ENCODE data around the gene C12orf60.
"Not testable (repeated sequence)": the region's sequence is repeated elsewhere in the genome, so short reads cannot be mapped to it uniquely, and the experiment has no call there.

C12orf60 gene, protein sequence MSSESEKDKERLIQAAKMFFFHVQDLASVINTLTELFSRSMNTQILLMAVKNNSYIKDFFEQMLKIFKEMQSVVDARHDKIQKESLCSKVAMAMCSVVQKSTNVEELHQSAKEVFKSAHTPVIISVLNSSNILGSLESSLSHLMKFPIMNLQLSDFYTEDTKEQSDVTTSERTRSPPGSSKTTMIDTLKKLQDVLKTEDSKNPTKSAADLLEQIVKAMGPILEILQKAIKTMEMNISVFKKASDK

DNA sequence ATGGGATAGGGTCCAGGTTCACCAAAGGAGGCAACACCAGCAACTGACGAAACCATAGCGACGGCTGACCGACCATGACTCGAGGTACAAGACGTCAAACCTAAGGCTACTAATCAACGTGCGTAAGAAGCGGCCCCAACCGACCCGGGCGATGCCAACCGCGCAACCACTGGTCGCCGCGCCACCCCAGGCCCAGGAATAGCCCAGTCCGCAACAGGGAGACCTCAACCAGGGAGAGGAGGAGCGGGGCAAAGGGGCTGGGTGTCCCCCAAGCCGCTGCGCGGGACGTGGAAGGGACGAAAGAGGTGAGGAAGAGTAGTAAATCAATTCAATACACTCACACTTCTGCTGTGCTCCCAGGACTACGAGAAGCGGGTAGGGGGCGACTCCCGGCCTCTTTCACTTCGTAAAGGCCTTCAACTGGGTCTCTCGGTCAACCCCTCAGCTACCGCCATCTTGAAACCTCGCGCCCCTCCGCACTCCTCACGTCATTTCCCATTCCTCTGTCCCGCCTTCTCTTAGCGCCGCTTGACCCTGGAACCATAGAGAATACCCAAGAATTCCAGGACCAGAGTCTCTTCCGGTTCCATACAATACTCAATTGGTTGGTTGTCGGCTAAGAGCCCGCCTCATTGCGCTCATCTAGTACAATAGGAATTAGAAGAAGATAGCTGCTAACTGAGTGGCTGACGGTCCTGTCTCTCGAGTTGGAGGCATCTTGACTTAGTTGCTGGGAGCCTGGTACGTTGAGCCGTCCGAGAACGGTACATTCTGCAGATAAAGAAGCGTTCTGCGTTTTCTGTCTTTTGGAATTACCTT lies at the start of gene C12orf60, which contains the start of gene WBP11:
Gene C12orf60 (plus strand): TSS at position 660 of the 819 bp plus-strand sequence. CDS start 19,266 bp downstream, outside the sequence.
Gene WBP11 (minus strand): TSS at position 468 of the 819 bp plus-strand sequence. CDS start 2,095 bp downstream, outside the sequence.
- POLR2A ChIA-PET = interaction anchor here (0.6 to 1.0 kb wide), 5 partner anchors 10 to 33 kb away, joined by 3 to 12 read pairs (median 3); a partner anchor contains a TSS
- CTCF ChIA-PET = interaction anchor here (0.8 to 2.1 kb wide), 9 partner anchors 11 to 418 kb away, joined by 3 to 9 read pairs (median 4); partner anchors contain the start of genes RERG and SMCO3
- TF ChIP-seq CTCF (IDR thresholded peaks at IDR 0.05; ENCODE audit: control extremely low read depth, extremely low read depth, low read depth, missing control alignments) = no peak
- DNase-seq (ENCODE audit: extremely low spot score) = peak; percentile 92

DNA sequence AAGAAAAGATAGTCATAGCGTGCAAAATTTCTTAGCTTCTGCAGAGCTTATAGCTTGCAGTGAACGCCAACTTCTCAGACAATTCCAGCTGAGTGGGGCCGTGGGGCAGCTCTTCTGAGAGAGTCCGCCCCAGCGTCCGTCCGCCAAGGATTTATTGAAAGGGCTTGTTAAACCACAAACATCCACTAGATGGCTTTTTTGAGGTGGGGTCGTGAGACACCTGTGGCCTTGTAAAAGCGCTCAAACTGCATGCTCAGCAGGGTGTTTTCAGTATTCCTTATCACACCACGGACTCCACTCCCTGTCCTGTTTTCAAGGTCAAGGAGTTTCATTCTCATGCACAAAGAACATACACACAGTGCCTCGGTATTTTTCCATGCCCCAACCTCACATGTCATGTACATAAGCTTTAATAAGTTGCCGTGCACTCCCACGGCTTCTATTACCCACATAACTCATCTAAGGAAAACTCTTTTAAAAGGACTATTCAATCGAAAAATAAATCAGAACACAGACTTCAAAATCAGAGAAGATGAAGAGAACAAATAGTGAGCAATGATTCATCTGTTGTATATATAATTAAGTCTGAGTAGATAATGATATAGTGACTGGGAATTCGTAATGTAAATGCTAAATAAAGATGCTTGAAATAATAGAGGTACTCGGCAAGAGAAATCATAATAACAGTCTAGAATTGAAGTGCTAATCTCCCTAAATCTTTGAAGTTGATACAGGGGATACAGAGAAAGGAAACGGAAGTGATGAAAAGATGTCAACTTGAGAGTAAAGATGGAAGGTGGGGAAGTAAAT lies 46.9 kb upstream of the C12orf60 start:
- CTCF ChIA-PET = interaction anchor here (0.8 to 1.2 kb wide), 4 partner anchors 10 to 465 kb away, joined by 3 to 4 read pairs (median 3); partner anchors contain the start of gene RERG
- POLR2A ChIA-PET = no interaction called here
- DNase-seq (ENCODE audit: extremely low spot score) = no peak
- peak; percentile 11 for TF ChIP-seq CTCF (IDR thresholded peaks at IDR 0.05; ENCODE audit: control extremely low read depth, extremely low read depth, low read depth, missing control alignments)

- DNase-seq (ENCODE audit: extremely low spot score); POLR2A ChIA-PET; CTCF ChIA-PET: not testable (repeated sequence)
These were observed 43.7 kb upstream of the C12orf60 start for GRCh38 chr12:14759711-14760280.

DNA sequence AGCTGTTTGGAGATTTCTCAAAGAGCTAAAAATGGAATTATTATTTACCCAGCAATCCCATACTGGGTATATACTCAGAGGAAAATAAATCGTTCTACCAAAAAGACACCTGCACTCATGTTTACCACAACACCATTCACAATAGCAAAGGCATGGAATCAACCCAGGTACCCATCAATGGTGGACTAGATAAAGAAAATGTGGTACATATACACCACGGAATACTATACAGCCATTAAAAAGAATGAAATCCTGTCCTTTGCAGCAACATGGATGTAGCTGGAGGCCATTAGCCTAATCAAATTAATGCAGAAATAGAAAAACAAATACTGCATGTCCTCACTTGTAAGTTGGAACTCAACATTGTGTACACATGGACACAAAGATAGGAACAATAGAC lies 38.1 kb upstream of the C12orf60 start:
- DNase-seq (ENCODE audit: extremely low spot score) = no peak
- no peak for TF ChIP-seq CTCF (IDR thresholded peaks at IDR 0.05; ENCODE audit: control extremely low read depth, extremely low read depth, low read depth, missing control alignments)
- ChIA-PET CTCF (no interaction called here), POLR2A (no interaction called here)

- DNase-seq (ENCODE audit: extremely low spot score); CTCF ChIA-PET; POLR2A ChIA-PET: not testable (repeated sequence)
These were observed 37.5 kb upstream of the C12orf60 start for GRCh38 chr12:14766020-14766419.

- DNase-seq (ENCODE audit: extremely low spot score) = no peak
- TF ChIP-seq CTCF (IDR thresholded peaks at IDR 0.05; ENCODE audit: control extremely low read depth, extremely low read depth, low read depth, missing control alignments) = no peak
- ChIA-PET CTCF (no interaction called here), POLR2A (no interaction called here)
These were observed 36.7 kb upstream of the C12orf60 start for GRCh38 chr12:14766649-14767215.

GRCh38 chr12:14767617-14768016 lies 35.9 kb upstream of the C12orf60 start:
- TF ChIP-seq CTCF (IDR thresholded peaks at IDR 0.05; ENCODE audit: control extremely low read depth, extremely low read depth, low read depth, missing control alignments) = no peak
- POLR2A ChIA-PET = no interaction called here
- CTCF ChIA-PET = no interaction called here
- DNase-seq (ENCODE audit: extremely low spot score) = no peak
